ELR (cell line): Measurements from ENCODE around the gene TCTN2.

ENCODE experiments used
- DNase-seq: peaks from one replicate; pipeline ENCODE4 v3.0.0-alpha.2; 2015; ENCODE audit warnings: low read depth

The TCTN2 gene

GRCh38 chr12:123686636-123687190, 15.8 kb downstream of the TCTN2 start:
- no peak for DNase-seq

GRCh38 chr12:123690191-123690840, 19.4 kb downstream of the TCTN2 start:
- DNase-seq, result no peak

- no peak for DNase-seq
These were observed 25.3 kb downstream of the TCTN2 start for GRCh38 chr12:123696207-123696606.

- DNase-seq, result no peak
These were observed 25.7 kb downstream of the TCTN2 start for GRCh38 chr12:123696646-123697045.

- DNase-seq, result peak; percentile 45
These were observed 35.0 kb downstream of the TCTN2 start for GRCh38 chr12:123705935-123706334.

- no peak for DNase-seq
These were observed 36.6 kb downstream of the TCTN2 start for GRCh38 chr12:123707466-123707865.

GRCh38 chr12:123712780-123713319, 41.9 kb downstream of the TCTN2 start:
- DNase-seq, result peak; percentile 26

GRCh38 chr12:123713398-123713797, 42.5 kb downstream of the TCTN2 start:
- DNase-seq, result peak; percentile 25

GRCh38 chr12:123713823-123714585, 43.1 kb downstream of the TCTN2 start:
- no peak for DNase-seq

GRCh38 chr12:123715195-123715594, 44.3 kb downstream of the TCTN2 start:
- no peak for DNase-seq

GRCh38 chr12:123717350-123717749, 46.4 kb downstream of the TCTN2 start:
- DNase-seq, result no peak

- no peak for DNase-seq
These were observed 49.4 kb downstream of the TCTN2 start for GRCh38 chr12:123720141-123720814.

- DNase-seq, result no peak
These were observed 50.3 kb downstream of the TCTN2 start for GRCh38 chr12:123721245-123721644.

- DNase-seq, result no peak
These were observed 52.1 kb downstream of the TCTN2 start for GRCh38 chr12:123723011-123723410.

- DNase-seq, result no peak
These were observed 52.9 kb downstream of the TCTN2 start for GRCh38 chr12:123723765-123724164.

GRCh38 chr12:123726244-123726643, 55.3 kb downstream of the TCTN2 start:
- DNase-seq, result no peak

GRCh38 chr12:123726962-123727361, 56.0 kb downstream of the TCTN2 start:
- DNase-seq, result no peak

GRCh38 chr12:123727878-123728277, 57.0 kb downstream of the TCTN2 start:
- DNase-seq, result no peak

- no peak for DNase-seq
These were observed 60.7 kb downstream of the TCTN2 start for GRCh38 chr12:123731596-123731995.

- DNase-seq, result no peak
These were observed 61.3 kb downstream of the TCTN2 start for GRCh38 chr12:123732251-123732650.

- no peak for DNase-seq
These were observed 62.3 kb downstream of the TCTN2 start for GRCh38 chr12:123733229-123733628.

GRCh38 chr12:123734268-123734667, 63.4 kb downstream of the TCTN2 start:
- no peak for DNase-seq
